Measurements from ENCODE around the gene PCDH9.

DNA sequence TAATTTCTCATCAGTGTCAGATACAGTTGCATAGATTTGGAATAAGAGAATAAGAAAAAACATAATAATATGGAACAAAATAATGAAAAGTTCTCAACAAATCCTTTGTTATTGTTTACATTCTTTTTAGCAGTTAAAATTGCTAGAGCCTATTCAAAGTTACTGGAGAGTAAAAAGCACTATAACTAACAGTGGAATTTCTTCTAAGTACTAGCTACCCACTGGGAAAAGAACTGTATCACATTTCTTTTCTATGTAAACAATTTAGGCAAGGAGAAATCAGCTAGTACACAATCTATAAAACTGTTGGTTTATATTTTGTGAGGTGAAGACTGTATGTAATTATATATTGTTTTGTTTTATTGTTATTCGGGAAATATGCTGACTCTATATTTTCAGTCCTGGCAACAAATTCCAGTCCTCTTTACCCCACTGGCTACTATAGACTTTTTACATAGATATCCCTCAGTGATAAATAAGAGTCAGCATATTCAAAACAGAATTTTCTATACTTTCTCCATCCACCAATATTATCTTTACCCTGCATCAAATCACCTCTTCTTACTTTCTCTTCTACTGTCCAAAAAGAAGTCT is 222.0 kb downstream of the PCDH9 start:
- TF ChIP-seq CTCF (conservative IDR thresholded peaks at IDR 0.05; ENCODE audit: low read length) (no peak), EZH2phosphoT487 (IDR thresholded peaks at IDR 0.05; ENCODE audit: borderline replicate concordance) (no peak)

All from Loucy (cell line).